ENCODE results near the gene PDE4DIP.
"Not testable (repeated sequence)": the region's sequence is repeated elsewhere in the genome, so short reads cannot be mapped to it uniquely, and the experiment has no call there.

GRCh38 chr1:148916222-148916621 lies 72.0 kb downstream of the PDE4DIP start:
- not testable (repeated sequence) for TF ChIP-seq POLR2AphosphoS5 (IDR thresholded peaks at IDR 0.05); TAF1 (IDR thresholded peaks at IDR 0.05; ENCODE audit: low read depth)
- TF ChIP-seq, protein P1, sequence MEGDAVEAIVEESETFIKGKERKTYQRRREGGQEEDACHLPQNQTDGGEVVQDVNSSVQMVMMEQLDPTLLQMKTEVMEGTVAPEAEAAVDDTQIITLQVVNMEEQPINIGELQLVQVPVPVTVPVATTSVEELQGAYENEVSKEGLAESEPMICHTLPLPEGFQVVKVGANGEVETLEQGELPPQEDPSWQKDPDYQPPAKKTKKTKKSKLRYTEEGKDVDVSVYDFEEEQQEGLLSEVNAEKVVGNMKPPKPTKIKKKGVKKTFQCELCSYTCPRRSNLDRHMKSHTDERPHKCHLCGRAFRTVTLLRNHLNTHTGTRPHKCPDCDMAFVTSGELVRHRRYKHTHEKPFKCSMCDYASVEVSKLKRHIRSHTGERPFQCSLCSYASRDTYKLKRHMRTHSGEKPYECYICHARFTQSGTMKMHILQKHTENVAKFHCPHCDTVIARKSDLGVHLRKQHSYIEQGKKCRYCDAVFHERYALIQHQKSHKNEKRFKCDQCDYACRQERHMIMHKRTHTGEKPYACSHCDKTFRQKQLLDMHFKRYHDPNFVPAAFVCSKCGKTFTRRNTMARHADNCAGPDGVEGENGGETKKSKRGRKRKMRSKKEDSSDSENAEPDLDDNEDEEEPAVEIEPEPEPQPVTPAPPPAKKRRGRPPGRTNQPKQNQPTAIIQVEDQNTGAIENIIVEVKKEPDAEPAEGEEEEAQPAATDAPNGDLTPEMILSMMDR (IDR thresholded peaks at IDR 0.05; ENCODE audit: poor library complexity, severe bottlenecking) = not testable (repeated sequence)
- TF ChIP-seq, protein P2, sequence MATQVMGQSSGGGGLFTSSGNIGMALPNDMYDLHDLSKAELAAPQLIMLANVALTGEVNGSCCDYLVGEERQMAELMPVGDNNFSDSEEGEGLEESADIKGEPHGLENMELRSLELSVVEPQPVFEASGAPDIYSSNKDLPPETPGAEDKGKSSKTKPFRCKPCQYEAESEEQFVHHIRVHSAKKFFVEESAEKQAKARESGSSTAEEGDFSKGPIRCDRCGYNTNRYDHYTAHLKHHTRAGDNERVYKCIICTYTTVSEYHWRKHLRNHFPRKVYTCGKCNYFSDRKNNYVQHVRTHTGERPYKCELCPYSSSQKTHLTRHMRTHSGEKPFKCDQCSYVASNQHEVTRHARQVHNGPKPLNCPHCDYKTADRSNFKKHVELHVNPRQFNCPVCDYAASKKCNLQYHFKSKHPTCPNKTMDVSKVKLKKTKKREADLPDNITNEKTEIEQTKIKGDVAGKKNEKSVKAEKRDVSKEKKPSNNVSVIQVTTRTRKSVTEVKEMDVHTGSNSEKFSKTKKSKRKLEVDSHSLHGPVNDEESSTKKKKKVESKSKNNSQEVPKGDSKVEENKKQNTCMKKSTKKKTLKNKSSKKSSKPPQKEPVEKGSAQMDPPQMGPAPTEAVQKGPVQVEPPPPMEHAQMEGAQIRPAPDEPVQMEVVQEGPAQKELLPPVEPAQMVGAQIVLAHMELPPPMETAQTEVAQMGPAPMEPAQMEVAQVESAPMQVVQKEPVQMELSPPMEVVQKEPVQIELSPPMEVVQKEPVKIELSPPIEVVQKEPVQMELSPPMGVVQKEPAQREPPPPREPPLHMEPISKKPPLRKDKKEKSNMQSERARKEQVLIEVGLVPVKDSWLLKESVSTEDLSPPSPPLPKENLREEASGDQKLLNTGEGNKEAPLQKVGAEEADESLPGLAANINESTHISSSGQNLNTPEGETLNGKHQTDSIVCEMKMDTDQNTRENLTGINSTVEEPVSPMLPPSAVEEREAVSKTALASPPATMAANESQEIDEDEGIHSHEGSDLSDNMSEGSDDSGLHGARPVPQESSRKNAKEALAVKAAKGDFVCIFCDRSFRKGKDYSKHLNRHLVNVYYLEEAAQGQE (IDR thresholded peaks at IDR 0.05; ENCODE audit: borderline replicate concordance) = not testable (repeated sequence)

All from neural cell (in vitro differentiated cells).